OCI-LY1 (cell line): Measurements from ENCODE around the gene ZNF366.

Experiments used
- H2AFZ ChIP-seq: fragments of 200-600 bp; sonication (generic), shearing (Covaris generic); 2 replicates; pipeline ENCODE4 v1.6.0; 2014; ENCODE audit warnings: antibody characterized with exemption, mild to moderate bottlenecking, low read length
- H3F3A ChIP-seq: fragments of 200-600 bp; sonication (generic), shearing (Covaris generic); 2 replicates; pipeline ENCODE4 v1.6.0; 2014; ENCODE audit warnings: mild to moderate bottlenecking, antibody characterized with exemption, low read length, moderate library complexity; ENCODE audit not compliant: insufficient read depth
- H3K27ac ChIP-seq: fragments of 200-600 bp; sonication (generic); 2 replicates; pipeline ENCODE4 v1.5.1; 2014; ENCODE audit warnings: low read length, mixed run types, mild to moderate bottlenecking, low read depth; ENCODE audit not compliant: poor library complexity, severe bottlenecking
- H3K27me3 ChIP-seq: fragments of 200-600 bp; sonication (generic); 2 replicates; pipeline ENCODE4 v1.6.0; 2014; ENCODE audit warnings: antibody characterized with exemption, mild to moderate bottlenecking, low read length, moderate library complexity; ENCODE audit not compliant: insufficient read depth
- H3K36me3 ChIP-seq: fragments of 200-600 bp; sonication (generic); 2 replicates; pipeline ENCODE4 v1.6.1; 2014; ENCODE audit warnings: mild to moderate bottlenecking, antibody characterized with exemption, low read length, moderate library complexity, mixed read lengths; ENCODE audit not compliant: insufficient read depth
- H3K4me1 ChIP-seq: fragments of 200-600 bp; sonication (generic); 2 replicates; pipeline ENCODE4 v1.5.1; 2014; ENCODE audit warnings: mild to moderate bottlenecking, low read length, moderate library complexity; ENCODE audit not compliant: insufficient read depth, severe bottlenecking
- H3K4me2 ChIP-seq: fragments of 200-600 bp; sonication (generic), shearing (Covaris generic); 2 replicates; pipeline ENCODE4 v1.6.1; 2014; ENCODE audit warnings: low read length
- H3K4me3 ChIP-seq: fragments of 200-600 bp; sonication (generic); 2 replicates; pipeline ENCODE4 v1.5.1; 2014; ENCODE audit warnings: low read length, low read depth, mild to moderate bottlenecking, mixed read lengths; ENCODE audit not compliant: poor library complexity, severe bottlenecking
- H3K79me2 ChIP-seq: fragments of 200-600 bp; shearing (Covaris generic); 2 replicates; pipeline ENCODE4 v1.6.1; 2016; ENCODE audit warnings: mixed run types, low read length, mixed read lengths; ENCODE audit not compliant: insufficient read depth
- H3K9ac ChIP-seq: fragments of 200-600 bp; sonication (generic), shearing (Covaris generic); 2 replicates; pipeline ENCODE4 v1.6.1; 2014; ENCODE audit warnings: mild to moderate bottlenecking, low read length, mixed read lengths
- H3K9me2 ChIP-seq: fragments of 200-600 bp; sonication (generic), shearing (Covaris generic); 2 replicates; pipeline ENCODE4 v1.6.1; 2014; ENCODE audit warnings: low read depth, mild to moderate bottlenecking, low read length, mixed read lengths
- H3K9me3 ChIP-seq: fragments of 200-600 bp; shearing (Covaris generic); 2 replicates; pipeline ENCODE4 v1.6.1; 2014; ENCODE audit warnings: low read length, mixed read lengths
- H4K20me1 ChIP-seq: fragments of 200-600 bp; sonication (generic), shearing (Covaris generic); 2 replicates; pipeline ENCODE4 v1.6.0; 2016; ENCODE audit warnings: mild to moderate bottlenecking, low read length; ENCODE audit not compliant: insufficient read depth
- CTCF ChIP-seq: fragments of 200-600 bp; sonication (generic), shearing (Covaris generic); IDR thresholded peaks from 2 replicates; pipeline ENCODE4 v1.5.1; 2017; ENCODE audit warnings: mild to moderate bottlenecking, antibody characterized with exemption, low read length, moderate library complexity, mixed read lengths
- EZH2 ChIP-seq: fragments of 200-600 bp; sonication (generic), shearing (Covaris generic); IDR thresholded peaks from 2 replicates; pipeline ENCODE4 v1.8.0; 2017; ENCODE audit warnings: borderline replicate concordance, mixed run types, mild to moderate bottlenecking, antibody characterized with exemption, low read length, moderate library complexity, mixed read lengths

Gene ZNF366

GRCh38 chr5:72489536-72489935 lies 17.7 kb downstream of the ZNF366 start:
- Histone ChIP-seq H2AFZ (no peak overlapping the region), H3K4me2 (no peak overlapping the region), H3K4me1 (no peaks in the 10 kb centered on the region), H3K36me3 (no peaks in the 10 kb centered on the region), H3K27me3 (no peaks in the 10 kb centered on the region), H3F3A (no peaks in the 10 kb centered on the region), H3K9ac (no peak overlapping the region), H3K79me2 (no peaks in the 10 kb centered on the region), H3K4me3 (no peak overlapping the region), H3K27ac (no peak overlapping the region), H4K20me1 (no peaks in the 10 kb centered on the region), H3K9me3 (no peaks in the 10 kb centered on the region), H3K9me2 (no peaks in the 10 kb centered on the region)
- TF ChIP-seq CTCF, result no peak
- no peak for TF ChIP-seq EZH2

- H3K9me2 ChIP-seq, result no peaks in the 10 kb centered on the region
- H3K4me3 ChIP-seq, result no peak overlapping the region
- H3K27ac ChIP-seq, result no peak overlapping the region
- TF ChIP-seq EZH2 (no peak), CTCF (no peak)
- no peak overlapping the region for H2AFZ ChIP-seq
- H3K36me3 ChIP-seq, result no peaks in the 10 kb centered on the region
- no peaks in the 10 kb centered on the region for H3K4me1 ChIP-seq
- H3K27me3 ChIP-seq, result no peaks in the 10 kb centered on the region
- H3K79me2 ChIP-seq, result no peaks in the 10 kb centered on the region
- H3K4me2 ChIP-seq, result no peak overlapping the region
- H3K9me3 ChIP-seq, result no peaks in the 10 kb centered on the region
- H3K9ac ChIP-seq, result no peak overlapping the region
- H4K20me1 ChIP-seq, result no peaks in the 10 kb centered on the region
- H3F3A ChIP-seq, result no peaks in the 10 kb centered on the region
Measured at GRCh38 chr5:72488756-72489155, 18.5 kb downstream of the ZNF366 start.

GRCh38 chr5:72487177-72487576 lies 20.0 kb downstream of the ZNF366 start:
- H3F3A ChIP-seq, result no peaks in the 10 kb centered on the region
- no peaks in the 10 kb centered on the region for H3K9me2 ChIP-seq
- TF ChIP-seq CTCF (no peak), EZH2 (no peak)
- H3K4me3 ChIP-seq, result no peak overlapping the region
- H4K20me1 ChIP-seq, result no peaks in the 10 kb centered on the region
- no peaks in the 10 kb centered on the region for H3K9me3 ChIP-seq
- H3K36me3 ChIP-seq, result no peaks in the 10 kb centered on the region
- H3K4me2 ChIP-seq, result no peak overlapping the region
- H3K4me1 ChIP-seq, result no peaks in the 10 kb centered on the region
- no peaks in the 10 kb centered on the region for H3K27me3 ChIP-seq
- H2AFZ ChIP-seq, result no peak overlapping the region
- no peaks in the 10 kb centered on the region for H3K79me2 ChIP-seq
- no peak overlapping the region for H3K9ac ChIP-seq
- no peak overlapping the region for H3K27ac ChIP-seq
